Measurements from ENCODE around the gene RPS6KA5.
"Not testable (repeated sequence)": the region's sequence is repeated elsewhere in the genome, so short reads cannot be mapped to it uniquely, and the experiment has no call there.

RPS6KA5 gene

DNA sequence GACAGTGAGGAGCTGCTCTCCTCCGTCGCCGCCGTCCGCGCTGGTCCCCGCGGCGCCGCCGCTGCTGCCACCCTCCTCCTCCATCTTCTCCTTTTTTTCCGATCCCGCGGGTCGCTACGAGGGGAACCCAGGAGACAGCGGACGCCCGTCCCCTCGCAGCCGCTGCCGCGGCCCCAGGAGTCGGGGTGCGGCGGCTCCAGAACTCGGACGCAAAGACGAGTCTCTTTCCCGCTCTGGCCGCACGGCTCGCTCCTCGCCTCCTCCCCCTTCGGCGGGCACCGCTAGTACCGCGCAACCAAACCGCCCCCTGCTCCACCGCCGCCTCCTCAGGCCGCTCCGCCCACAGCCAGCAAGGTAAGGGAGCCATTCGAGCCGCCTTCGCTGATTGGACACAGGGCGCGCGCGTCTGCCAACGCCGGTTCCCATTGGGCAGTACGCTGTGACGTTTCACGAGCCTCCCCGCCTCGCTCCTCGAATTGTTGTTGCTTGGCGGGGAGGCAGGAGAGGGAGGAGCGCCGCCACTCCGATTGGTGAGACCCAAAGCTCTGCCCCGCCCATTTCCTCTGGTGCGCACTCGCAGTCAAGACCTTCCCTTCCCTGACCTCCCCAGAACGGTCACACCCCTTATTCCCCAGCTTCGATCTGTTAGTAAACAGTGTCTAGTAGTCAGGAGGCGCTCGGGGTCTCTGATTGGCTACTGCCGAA lies at the start of gene RPS6KA5:
Gene RPS6KA5 (minus strand): TSS at position 291 of the 705 bp plus-strand sequence. CDS start 207 bp downstream, at position 84.
- DNase-seq, result peak; percentile 99

DNA sequence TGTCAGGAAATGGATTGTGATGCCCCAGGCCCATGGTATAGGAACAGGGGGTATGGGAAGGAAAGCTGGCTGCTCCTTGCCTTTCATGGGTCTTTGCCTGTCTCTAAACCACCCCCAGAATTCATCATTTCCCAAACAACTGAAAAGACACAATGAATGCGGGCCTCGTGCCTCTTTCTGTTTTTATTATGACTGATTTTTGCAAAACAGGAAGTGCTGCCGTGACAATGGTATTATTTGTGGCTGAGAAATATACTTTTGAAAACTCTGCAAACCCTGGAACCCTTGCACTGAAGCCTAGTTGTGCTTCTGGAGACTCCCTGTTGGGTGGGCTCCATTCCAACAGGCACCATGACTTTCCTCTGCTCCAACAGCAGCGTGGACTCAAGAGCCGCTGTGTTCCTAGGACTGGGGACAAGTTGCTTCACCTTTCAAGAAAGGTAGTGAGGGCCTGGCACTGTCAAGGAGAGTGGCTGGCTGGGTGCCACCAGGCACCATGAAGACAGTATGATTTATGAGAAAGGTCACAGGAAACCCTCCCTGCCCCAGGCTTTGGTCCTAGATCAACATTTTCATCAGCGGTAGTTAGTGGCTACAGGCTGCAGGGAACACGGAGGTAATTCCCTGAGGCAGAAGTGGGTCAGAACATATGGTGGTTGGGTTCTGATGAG lies 48.6 kb upstream of the RPS6KA5 start:
- DNase-seq, result no peak

- no peak for DNase-seq
These were observed 42.7 kb upstream of the RPS6KA5 start for GRCh38 chr14:91103116-91103515.

GRCh38 chr14:91100102-91100501 lies 39.7 kb upstream of the RPS6KA5 start:
- DNase-seq, result no peak

DNA sequence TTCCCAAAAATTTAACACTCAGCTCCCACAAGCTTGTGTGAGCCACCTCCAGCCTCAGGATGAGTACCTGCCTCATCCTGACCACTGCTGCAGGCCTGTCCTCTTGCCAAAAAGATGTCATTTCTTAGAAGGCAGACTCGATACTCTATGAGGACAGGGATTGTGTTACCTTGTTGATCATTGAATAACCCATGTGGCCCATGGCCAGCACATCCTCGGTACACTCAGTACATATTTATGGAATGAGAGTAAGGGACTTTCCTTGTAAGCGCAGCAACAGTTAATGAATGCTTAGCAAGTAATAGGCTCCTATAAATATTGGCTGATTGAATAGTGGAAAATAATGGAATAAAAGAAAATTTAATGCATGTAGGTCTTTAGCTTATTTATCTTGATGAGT lies 38.1 kb upstream of the RPS6KA5 start:
- DNase-seq, result no peak

GRCh38 chr14:91097657-91098056 lies 37.2 kb upstream of the RPS6KA5 start:
- DNase-seq, result not testable (repeated sequence)

DNA sequence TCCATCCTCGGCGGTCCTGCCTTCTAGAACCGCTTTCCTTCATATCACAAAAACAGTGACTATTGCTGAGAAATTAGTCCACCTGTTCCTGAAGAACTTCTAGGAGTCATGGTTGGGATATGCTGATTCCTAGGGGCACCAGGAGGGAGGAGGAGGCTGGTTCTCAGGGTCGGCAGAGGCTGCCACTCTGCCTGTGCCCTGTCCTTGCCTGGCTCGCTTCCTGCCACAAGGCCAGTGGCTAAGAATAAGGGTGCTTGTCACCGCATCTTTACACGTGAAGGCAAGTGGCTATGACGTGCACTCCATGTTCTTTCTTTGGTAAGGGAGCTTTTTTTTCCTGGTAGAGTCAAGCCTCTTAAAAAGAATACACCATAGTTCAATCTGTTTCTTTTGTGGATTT lies 34.7 kb upstream of the RPS6KA5 start:
- DNase-seq, result no peak

DNA sequence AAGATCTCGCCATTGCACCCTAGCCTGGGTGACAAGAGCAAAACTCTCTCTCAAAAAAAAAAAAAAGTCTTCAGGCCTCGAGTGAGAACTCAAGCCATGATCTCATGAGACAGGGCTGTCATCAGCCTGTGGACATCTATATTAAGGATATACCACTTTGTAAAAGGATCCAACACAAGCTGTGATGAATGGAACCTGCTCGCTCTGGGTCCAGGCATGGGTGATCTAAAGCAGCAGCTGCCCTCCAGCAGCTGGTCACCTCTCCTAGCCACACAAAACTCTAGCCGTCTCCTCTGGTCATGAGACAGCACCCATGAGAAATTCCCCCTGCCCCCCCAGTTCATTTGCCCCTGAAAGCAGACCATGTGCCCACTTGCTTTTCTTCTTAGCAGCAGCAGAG lies 34.3 kb upstream of the RPS6KA5 start:
- DNase-seq, result no peak

DNA sequence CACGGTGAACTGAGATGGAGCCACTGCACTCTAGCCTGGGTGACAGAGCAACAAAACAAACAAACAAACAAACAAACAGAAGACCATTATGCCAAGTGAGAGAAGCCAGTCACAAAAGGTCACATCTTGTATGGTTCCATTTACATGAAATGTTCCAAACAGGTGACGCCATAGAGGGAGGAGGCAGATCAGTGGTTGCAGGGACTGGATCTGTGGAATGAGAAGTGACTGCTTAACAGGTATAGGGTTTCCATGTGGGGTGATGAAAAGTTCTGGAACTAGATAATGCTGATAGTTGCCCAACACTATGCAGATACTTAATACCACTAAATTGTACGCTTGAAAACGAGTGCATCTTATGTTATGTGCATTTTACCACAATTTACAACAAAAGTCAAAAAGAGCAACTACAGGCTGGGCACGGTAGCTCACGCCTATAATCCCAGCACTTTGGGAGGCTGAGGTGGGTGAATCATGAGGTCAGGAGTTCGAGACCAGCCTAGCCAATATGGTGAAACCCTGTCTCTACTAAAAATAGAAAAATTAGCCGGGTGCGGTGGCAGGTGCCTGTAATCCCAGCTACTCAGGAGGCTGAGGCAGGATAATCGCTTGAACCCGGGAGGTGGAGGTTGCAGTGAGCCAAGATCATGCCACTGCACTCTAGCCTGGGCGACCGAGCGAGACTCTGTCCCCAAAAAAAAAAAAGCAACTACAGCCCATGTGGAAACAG lies 33.5 kb upstream of the RPS6KA5 start:
- DNase-seq, result not testable (repeated sequence)

- no peak for DNase-seq
These were observed 31.6 kb upstream of the RPS6KA5 start for GRCh38 chr14:91092073-91092472.

GRCh38 chr14:91090743-91091142 lies 30.3 kb upstream of the RPS6KA5 start:
- DNase-seq, result no peak

DNA sequence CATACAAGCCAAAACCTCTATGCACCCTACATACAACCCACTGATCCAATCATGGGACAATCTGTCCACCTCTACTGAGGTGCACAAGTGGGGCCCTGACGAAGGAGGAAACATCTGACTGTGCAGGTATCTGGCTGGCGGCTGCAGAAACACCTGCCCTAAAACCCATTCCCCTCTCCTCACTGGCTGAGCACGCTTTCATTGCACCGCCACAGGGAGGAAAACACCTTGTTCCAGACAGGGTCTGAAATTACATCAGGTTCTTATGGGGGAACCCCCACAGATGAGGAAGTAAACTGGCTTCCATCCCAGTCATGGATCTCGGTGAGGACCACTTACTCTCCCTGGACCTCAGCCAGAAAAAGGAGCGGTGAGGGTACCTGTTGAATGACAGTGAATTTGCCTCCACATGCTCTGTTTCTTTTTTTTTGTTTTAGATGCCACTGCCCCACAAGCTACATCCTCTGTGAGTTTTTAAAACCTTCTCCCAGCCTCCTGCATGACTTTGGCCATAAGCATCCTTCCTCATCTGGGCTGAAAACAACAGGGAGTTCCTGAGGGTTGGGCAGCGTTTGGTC lies 29.6 kb upstream of the RPS6KA5 start:
- no peak for DNase-seq

DNA sequence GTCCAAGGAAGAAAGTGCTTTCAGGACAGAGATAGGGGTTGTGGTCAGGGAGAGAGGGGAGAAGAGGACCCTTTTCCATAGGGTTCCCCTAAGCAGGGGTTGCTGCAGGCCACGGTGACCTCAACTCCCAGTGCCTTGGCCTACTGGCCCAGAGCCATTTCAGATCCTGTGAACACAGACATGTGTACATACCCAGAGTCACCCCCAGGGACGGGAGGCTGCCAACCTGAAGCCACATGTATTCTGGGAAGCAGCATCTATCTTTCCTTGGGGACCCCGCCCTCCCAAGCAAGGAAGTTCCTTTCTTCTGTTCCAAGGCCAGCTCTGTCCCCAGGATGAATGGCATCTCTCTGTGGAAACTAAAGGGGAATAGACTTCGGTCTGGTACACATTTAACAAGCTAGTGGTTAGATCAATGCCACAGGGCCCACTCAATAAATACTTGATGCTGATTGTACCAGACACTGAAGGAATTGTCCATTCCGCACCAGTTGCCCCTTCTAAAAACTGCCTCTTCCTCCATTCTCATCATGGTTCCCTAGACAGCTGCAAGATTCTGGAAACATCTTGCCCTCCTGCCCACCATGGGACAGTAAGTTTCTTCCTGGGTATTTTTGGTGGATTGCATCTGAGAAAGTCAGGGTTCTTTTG lies 28.3 kb upstream of the RPS6KA5 start:
- no peak for DNase-seq

GRCh38 chr14:91087470-91087869 lies 27.0 kb upstream of the RPS6KA5 start:
- DNase-seq, result not testable (repeated sequence)

GRCh38 chr14:91084516-91084915 lies 24.1 kb upstream of the RPS6KA5 start:
- DNase-seq, result no peak

- no peak for DNase-seq
These were observed 21.8 kb upstream of the RPS6KA5 start for GRCh38 chr14:91082282-91082681.

DNA sequence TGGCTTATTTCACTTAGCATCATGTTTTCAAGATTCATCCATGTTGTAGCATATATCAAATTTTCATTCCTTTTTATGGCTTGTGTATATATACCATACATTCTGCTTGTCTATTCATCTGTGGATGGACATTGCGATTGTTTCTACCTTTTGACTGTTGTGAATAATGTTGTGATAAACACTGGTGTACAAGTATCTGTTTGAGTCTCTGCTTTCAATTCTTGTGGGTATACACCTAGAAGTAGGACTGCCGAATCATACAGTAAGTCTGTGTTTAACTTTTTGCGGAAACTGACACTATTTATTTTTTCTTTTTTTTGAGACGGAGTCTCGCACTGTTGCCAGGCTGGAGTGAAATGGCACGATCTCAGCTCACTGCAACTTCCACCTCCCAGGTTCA lies 19.6 kb upstream of the RPS6KA5 start:
- DNase-seq, result no peak

DNA sequence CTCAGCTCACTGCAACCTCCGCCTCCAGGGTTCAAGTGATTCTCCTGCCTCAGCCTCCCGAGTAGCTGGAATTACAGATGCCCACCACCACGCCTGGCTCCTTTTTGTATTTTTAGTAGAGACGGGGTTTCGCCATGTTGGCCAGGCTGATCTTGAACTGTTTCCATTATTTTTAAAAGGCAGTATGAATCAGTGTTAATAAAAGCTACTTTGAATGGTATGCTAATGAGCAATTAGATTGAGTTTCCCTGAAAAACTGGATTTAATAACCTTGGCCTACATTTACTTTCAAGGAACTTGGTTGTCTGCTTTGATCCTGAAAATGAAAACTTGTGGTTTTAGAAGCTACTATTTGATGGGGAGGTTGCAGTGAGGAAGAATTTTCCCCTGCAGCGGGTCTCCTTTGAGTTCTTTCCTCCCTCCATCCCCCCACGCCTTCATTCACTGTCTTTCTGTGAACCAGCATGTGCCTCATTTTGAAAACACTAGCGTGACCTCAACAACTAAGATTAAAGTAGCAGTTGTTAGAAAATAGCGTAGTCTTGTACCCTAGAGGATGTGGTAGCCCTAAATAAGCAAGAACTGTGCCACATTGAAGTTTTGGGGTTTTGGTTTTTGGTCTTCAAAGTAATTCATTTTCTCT lies 17.8 kb upstream of the RPS6KA5 start:
- DNase-seq, result no peak

DNA sequence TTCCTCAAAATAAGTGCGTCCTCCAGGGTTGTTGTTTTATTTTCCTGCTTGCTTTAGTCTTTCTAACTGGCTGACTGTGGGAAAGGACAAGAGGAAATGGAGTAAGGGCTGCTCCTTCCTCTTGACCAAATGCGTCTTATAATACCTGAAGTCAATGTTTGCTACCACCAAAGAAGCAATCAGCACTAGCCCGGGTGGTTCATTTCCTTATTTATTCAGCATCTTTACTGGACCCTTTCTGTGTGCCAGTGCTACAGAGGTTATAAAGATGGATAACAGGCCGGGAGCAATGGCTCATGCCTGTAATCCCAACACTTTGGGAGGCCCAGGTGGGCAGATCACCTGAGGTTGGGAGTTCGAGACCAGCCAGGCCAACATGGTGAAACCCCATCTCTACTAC lies 15.1 kb upstream of the RPS6KA5 start:
- no peak for DNase-seq

- no peak for DNase-seq
These were observed 10.1 kb upstream of the RPS6KA5 start for GRCh38 chr14:91070572-91070971.

GRCh38 chr14:91068642-91069041 lies 8.2 kb upstream of the RPS6KA5 start:
- no peak for DNase-seq

GRCh38 chr14:91067186-91067585 lies 6.7 kb upstream of the RPS6KA5 start:
- no peak for DNase-seq

DNA sequence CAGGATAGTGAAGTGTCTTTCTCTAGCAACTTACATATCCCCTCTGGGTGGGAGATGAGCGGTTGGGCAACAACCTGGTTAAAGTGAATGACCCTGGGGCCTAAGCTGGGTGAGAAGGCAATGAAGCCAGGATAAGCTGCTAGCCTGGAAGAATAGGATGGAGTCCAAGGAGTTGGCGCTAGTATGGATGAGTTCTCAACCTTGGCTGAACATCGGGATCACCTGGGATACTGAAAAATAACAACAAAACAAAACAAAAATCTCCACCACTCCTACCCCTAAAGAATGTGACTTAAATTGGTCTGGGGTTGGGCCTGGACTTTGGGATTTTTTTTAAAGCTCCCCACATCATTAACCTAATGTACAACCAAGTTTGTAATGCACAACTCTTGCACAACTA lies 4.8 kb upstream of the RPS6KA5 start:
- no peak for DNase-seq
